ENCODE measurements around the gene ABTB2.

GRCh38 chr11:34292111-34292510 is 65.7 kb downstream of the ABTB2 start:
- TF ChIP-seq POLR2A (IDR thresholded peaks at IDR 0.05): no peak
- TF ChIP-seq, protein P1, sequence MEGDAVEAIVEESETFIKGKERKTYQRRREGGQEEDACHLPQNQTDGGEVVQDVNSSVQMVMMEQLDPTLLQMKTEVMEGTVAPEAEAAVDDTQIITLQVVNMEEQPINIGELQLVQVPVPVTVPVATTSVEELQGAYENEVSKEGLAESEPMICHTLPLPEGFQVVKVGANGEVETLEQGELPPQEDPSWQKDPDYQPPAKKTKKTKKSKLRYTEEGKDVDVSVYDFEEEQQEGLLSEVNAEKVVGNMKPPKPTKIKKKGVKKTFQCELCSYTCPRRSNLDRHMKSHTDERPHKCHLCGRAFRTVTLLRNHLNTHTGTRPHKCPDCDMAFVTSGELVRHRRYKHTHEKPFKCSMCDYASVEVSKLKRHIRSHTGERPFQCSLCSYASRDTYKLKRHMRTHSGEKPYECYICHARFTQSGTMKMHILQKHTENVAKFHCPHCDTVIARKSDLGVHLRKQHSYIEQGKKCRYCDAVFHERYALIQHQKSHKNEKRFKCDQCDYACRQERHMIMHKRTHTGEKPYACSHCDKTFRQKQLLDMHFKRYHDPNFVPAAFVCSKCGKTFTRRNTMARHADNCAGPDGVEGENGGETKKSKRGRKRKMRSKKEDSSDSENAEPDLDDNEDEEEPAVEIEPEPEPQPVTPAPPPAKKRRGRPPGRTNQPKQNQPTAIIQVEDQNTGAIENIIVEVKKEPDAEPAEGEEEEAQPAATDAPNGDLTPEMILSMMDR (IDR thresholded peaks at IDR 0.05): no peak
